Panc1 (cell line): ENCODE results near the gene ANTXR1.

Experiments
- CTCF ChIP-seq: fragments of 450-650 bp; IDR thresholded peaks from 2 replicates; pipeline ENCODE4 v1.5.1; 2017; ENCODE audit warnings: mild to moderate bottlenecking
- POLR2AphosphoS5 ChIP-seq: IDR thresholded peaks from 2 replicates; pipeline ENCODE4 v1.6.1; 2012; ENCODE audit warnings: mild to moderate bottlenecking, low read depth, low read length, moderate library complexity
- TCF7L2 ChIP-seq: IDR thresholded peaks from 2 replicates; pipeline ENCODE4 v1.6.1; 2011; ENCODE audit warnings: mild to moderate bottlenecking, low read depth, low read length, inconsistent platforms

- TF ChIP-seq CTCF (no peak), TCF7L2 (no peak), POLR2AphosphoS5 (no peak)
These were observed 266.2 kb downstream of the ANTXR1 start for GRCh38 chr2:69279211-69279610.
